ENCODE data around the gene TRHDE.

GRCh38 chr12:72716221-72716620 lies 444.1 kb downstream of the TRHDE start:
- TF ChIP-seq CTCF (conservative IDR thresholded peaks at IDR 0.05; ENCODE audit: low read depth, low read length) (no peak), EZH2 (IDR thresholded peaks at IDR 0.05; ENCODE audit: low read length, unreplicated experiment) (no peak), EZH2phosphoT487 (IDR thresholded peaks at IDR 0.05; ENCODE audit: borderline replicate concordance, low read length) (no peak)
